Activated T-cell treated with anti-CD3 and anti-CD28 coated beads, Interleukin-2, amount 50 U/mL, for 4 hours (primary cell): ENCODE measurements around the gene NOX5. TPM values are rescaled to one million over a fixed set of nuclear protein-coding genes. Genes with fewer than 3 reads are reported as not detected.
"Not testable (repeated sequence)": the region's sequence is repeated elsewhere in the genome, so short reads cannot be mapped to it uniquely, and the experiment has no call there.

ENCODE experiments used
- ATAC-seq, 2 donors: fragments of 200-7000 bp; cut with Tn5 transposase; one replicate each; pipeline ENCODE4 v1.10.0; 2021
- DNase-seq: peaks from one replicate; pipeline ENCODE4 v3.0.0-alpha.2; 2020
- H3K27me3 Mint-ChIP-seq: one replicate; pipeline ENCODE4 v1.8.0; 2021; ENCODE audit warnings: low read depth, mixed read lengths
- H3K36me3 Mint-ChIP-seq: one replicate; pipeline ENCODE4 v1.8.0; 2022; ENCODE audit warnings: mixed read lengths; ENCODE audit not compliant: insufficient read depth
- H3K4me1 Mint-ChIP-seq: one replicate; pipeline ENCODE4 v1.8.0; 2021; ENCODE audit warnings: low read depth, mixed read lengths
- H3K4me3 Mint-ChIP-seq: one replicate; pipeline ENCODE4 v1.8.0; 2021; ENCODE audit warnings: mild to moderate bottlenecking, moderate library complexity, mixed read lengths
- H3K9me3 Mint-ChIP-seq: one replicate; pipeline ENCODE4 v1.8.0; 2021; ENCODE audit warnings: mixed read lengths
- total RNA-seq, 3 donors: library from RNA; stranded (reverse); gene quantifications; one replicate each; pipeline ENCODE4 v1.2.1, GENCODE V29; 2021

Gene NOX5
- not detected for total RNA-seq

- Mint-ChIP-seq H3K36me3 (peaks cover 2% of the 10 kb centered on the region), H3K4me1 (no peaks in the 10 kb centered on the region), H3K4me3 (no peak within 1 kb of the TSS), H3K9me3 (peaks cover 8% of the 10 kb centered on the region), H3K27me3 (peaks cover 16% of the 10 kb centered on the region)
- DNase-seq (no peak), ATAC-seq (no peak)
Measured at GRCh38 chr15:69014454-69014853, at the start of gene NOX5. Gene NOX5 (plus strand): TSS chr15:69014695. CDS start chr15:69014736, 41 bp downstream.

- Mint-ChIP-seq H3K4me1 (no peaks in the 10 kb centered on the region), H3K4me3 (no peak overlapping the region), H3K27me3 (peaks cover 23% of the 10 kb centered on the region), H3K36me3 (no peaks in the 10 kb centered on the region), H3K9me3 (peaks cover 20% of the 10 kb centered on the region)
- ATAC-seq = no peak
- no peak for DNase-seq
Measured at GRCh38 chr15:68966996-68967395, 47.5 kb upstream of the NOX5 start.

- Mint-ChIP-seq H3K4me3 (no peak overlapping the region), H3K36me3 (no peaks in the 10 kb centered on the region), H3K4me1 (no peaks in the 10 kb centered on the region), H3K9me3 (peaks cover 20% of the 10 kb centered on the region), H3K27me3 (peaks cover 25% of the 10 kb centered on the region)
- ATAC-seq = no peak
- no peak for DNase-seq
Measured at GRCh38 chr15:68967948-68968347, 46.5 kb upstream of the NOX5 start.

GRCh38 chr15:68969298-68969697 is 45.2 kb upstream of the NOX5 start:
- DNase-seq (no peak), ATAC-seq (no peak)
- peaks cover 22% of the 10 kb centered on the region for H3K27me3 Mint-ChIP-seq
- H3K4me1 Mint-ChIP-seq = no peaks in the 10 kb centered on the region
- H3K36me3 Mint-ChIP-seq = no peaks in the 10 kb centered on the region
- H3K9me3 Mint-ChIP-seq = peaks cover 20% of the 10 kb centered on the region
- H3K4me3 Mint-ChIP-seq = no peak overlapping the region

- no peaks in the 10 kb centered on the region for H3K36me3 Mint-ChIP-seq
- no peaks in the 10 kb centered on the region for H3K4me1 Mint-ChIP-seq
- peaks cover 27% of the 10 kb centered on the region for H3K9me3 Mint-ChIP-seq
- H3K27me3 Mint-ChIP-seq = peaks cover 26% of the 10 kb centered on the region
- no peak overlapping the region for H3K4me3 Mint-ChIP-seq
- DNase-seq (no peak), ATAC-seq (no peak)
Measured at GRCh38 chr15:68972201-68973065, 42.1 kb upstream of the NOX5 start.

GRCh38 chr15:68975651-68976160 is 38.8 kb upstream of the NOX5 start:
- H3K4me1 Mint-ChIP-seq, H3K36me3 Mint-ChIP-seq, DNase-seq, ATAC-seq, H3K4me3 Mint-ChIP-seq: not testable (repeated sequence)
- H3K27me3 Mint-ChIP-seq = peaks cover 17% of the 10 kb centered on the region
- H3K9me3 Mint-ChIP-seq = peaks cover 11% of the 10 kb centered on the region

GRCh38 chr15:68977426-68977825 is 37.1 kb upstream of the NOX5 start:
- peaks cover 11% of the 10 kb centered on the region for H3K9me3 Mint-ChIP-seq
- not testable (repeated sequence) for ATAC-seq, H3K4me1 Mint-ChIP-seq, H3K36me3 Mint-ChIP-seq, DNase-seq, H3K4me3 Mint-ChIP-seq
- peaks cover 16% of the 10 kb centered on the region for H3K27me3 Mint-ChIP-seq

- DNase-seq = no peak
- no peak for ATAC-seq
- Mint-ChIP-seq H3K9me3 (peaks cover 11% of the 10 kb centered on the region), H3K27me3 (peaks cover 8% of the 10 kb centered on the region), H3K36me3 (no peaks in the 10 kb centered on the region), H3K4me1 (no peaks in the 10 kb centered on the region), H3K4me3 (no peak overlapping the region)
Measured at GRCh38 chr15:68979006-68979405, 35.5 kb upstream of the NOX5 start.

- H3K27me3 Mint-ChIP-seq = peaks cover 4% of the 10 kb centered on the region
- H3K4me3 Mint-ChIP-seq = no peak overlapping the region
- H3K4me1 Mint-ChIP-seq = no peaks in the 10 kb centered on the region
- DNase-seq (no peak), ATAC-seq (no peak)
- H3K9me3 Mint-ChIP-seq = peaks cover 11% of the 10 kb centered on the region
- H3K36me3 Mint-ChIP-seq = no peaks in the 10 kb centered on the region
Measured at GRCh38 chr15:68979816-68980215, 34.7 kb upstream of the NOX5 start.

GRCh38 chr15:68980786-68981185 is 33.7 kb upstream of the NOX5 start:
- Mint-ChIP-seq H3K27me3 (peaks cover 5% of the 10 kb centered on the region), H3K4me3 (no peak overlapping the region), H3K36me3 (no peaks in the 10 kb centered on the region)

GRCh38 chr15:68981941-68982340 is 32.6 kb upstream of the NOX5 start:
- Mint-ChIP-seq H3K36me3 (no peaks in the 10 kb centered on the region), H3K9me3 (peaks cover 8% of the 10 kb centered on the region), H3K27me3 (peaks cover 7% of the 10 kb centered on the region), H3K4me3 (no peak overlapping the region), H3K4me1 (no peaks in the 10 kb centered on the region)
- no peak for DNase-seq
- ATAC-seq = no peak

More at GRCh38 chr15:68980786-68981185, 33.7 kb upstream of the NOX5 start:
- Mint-ChIP-seq H3K4me1 (no peaks in the 10 kb centered on the region), H3K9me3 (peaks cover 11% of the 10 kb centered on the region)
- ATAC-seq = no peak
- DNase-seq = no peak

- Mint-ChIP-seq H3K4me1 (no peaks in the 10 kb centered on the region), H3K27me3 (peaks cover 12% of the 10 kb centered on the region), H3K9me3 (no peaks in the 10 kb centered on the region), H3K36me3 (no peaks in the 10 kb centered on the region), H3K4me3 (no peak overlapping the region)
- no peak for DNase-seq
- ATAC-seq = no peak
Measured at GRCh38 chr15:68982976-68983563, 31.4 kb upstream of the NOX5 start.

- DNase-seq = no peak
- peaks cover 20% of the 10 kb centered on the region for H3K27me3 Mint-ChIP-seq
- H3K9me3 Mint-ChIP-seq = no peaks in the 10 kb centered on the region
- H3K4me3 Mint-ChIP-seq = no peak overlapping the region
- no peak for ATAC-seq
- no peaks in the 10 kb centered on the region for H3K4me1 Mint-ChIP-seq
- no peaks in the 10 kb centered on the region for H3K36me3 Mint-ChIP-seq
Measured at GRCh38 chr15:68983961-68984481, 30.5 kb upstream of the NOX5 start.

- ATAC-seq (no peak), DNase-seq (no peak)
- Mint-ChIP-seq H3K36me3 (no peaks in the 10 kb centered on the region), H3K4me1 (no peaks in the 10 kb centered on the region), H3K27me3 (peaks cover 20% of the 10 kb centered on the region), H3K4me3 (no peak overlapping the region), H3K9me3 (no peaks in the 10 kb centered on the region)
Measured at GRCh38 chr15:68984586-68984985, 29.9 kb upstream of the NOX5 start.
